NCI-H187 (cell line): Measurements from ENCODE around the gene SPATA21.

ENCODE experiments used
- DNase-seq, 2 experiments: peaks; one replicate each; lab custom pipeline; 2025; lab: John Stamatoyannopoulos, UW

Gene SPATA21

DNA sequence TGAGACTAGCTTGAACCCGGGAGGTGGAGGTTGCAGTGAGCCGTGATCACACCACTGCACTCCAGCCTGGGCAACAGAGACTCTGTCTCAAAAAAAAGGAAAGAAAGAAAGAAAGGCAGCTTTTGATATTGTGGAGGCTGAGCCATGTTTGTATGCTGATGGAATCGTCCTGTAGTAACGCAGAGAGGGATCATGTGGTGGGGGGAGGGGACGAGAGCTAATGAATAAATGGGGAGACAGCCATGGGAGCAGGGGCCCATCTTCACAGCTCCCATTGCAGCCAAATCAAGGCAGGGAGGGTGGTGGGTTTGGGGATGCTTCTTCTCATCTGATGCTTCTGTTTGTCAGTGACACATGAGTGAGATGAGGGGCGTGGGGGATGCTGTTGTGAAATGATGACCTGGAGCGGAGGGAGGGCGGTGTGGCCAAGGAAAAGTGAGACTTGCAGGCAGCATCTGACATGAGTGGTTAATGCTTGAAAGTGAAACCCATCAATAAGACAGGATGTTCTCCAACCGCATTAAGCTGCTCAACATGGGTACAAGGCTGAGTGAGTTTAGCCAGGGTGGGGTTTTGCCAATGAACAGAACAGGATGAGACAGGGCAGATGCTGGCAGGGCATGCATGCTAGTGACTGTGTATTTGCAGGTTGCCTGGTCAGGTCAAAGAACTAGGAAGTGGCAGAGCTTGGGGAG lies 16.7 kb downstream of the SPATA21 start:
- no peak for DNase-seq

DNA sequence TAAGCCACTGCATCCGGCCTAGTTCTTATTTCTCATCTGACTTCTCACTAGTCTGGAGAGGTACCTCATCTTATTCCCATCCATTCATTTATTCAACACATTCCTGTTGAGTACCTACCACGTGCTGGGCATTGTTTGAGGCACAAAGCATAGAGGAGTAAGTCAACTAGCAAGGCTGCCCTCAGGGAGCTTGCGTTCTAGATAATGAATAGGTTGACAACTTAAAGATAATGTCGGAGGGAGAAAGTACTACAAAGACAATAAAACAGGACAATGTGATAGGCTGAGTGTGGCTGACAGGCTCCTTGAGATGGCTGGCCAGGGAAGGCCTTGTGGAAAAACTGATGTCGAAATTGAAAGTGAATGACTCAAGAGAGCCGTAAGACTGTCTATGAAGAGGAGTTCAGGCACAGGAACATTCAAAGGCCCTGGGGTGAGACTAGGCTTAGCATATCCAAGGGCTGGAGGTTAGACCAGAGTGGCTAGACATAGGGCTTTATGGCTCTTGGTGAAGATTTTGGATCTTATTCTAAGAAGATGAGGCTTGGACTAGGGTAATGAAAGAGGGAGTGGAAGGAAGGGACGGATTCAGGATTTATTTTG lies 18.3 kb downstream of the SPATA21 start:
- DNase-seq, result no peak

DNA sequence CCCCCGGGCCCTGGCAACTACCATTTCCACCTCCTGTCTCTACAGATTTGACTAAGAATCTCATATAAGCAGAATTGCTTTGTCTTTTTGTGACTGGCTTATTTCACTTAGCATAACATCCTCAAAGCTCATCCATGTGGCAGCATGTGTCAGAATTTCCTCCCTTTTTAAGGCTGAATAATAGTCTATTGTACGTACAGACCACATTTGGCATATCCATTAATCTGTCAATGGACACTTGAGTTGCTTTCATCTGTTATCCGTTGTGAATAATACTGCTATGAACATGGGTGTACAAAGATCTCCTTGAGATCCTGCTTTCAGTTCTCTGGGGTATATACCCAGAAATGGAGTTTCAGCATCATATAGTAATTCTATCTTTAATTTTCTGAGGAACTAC lies 24.0 kb downstream of the SPATA21 start:
- no peak for DNase-seq

DNA sequence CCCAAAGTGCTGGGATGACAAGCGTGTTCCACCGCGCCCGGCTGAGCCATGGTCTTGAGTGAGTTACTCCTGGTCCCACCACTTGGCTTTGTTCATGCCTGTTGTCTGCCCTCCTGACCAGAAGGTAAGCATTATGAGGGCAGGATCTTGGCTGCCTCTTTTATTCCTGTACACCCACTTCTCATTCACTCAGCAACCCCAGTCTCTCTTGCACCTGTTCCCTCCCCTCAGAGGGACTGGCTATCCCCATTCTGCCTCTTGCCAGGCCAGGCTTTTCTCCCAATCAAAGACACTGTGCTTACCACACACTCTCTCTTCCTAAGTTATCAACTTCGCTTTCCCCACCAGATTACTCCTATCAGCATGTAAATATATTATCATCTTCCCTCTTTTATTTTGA lies 26.4 kb downstream of the SPATA21 start:
- no peak for DNase-seq

- DNase-seq, result no peak
These were observed 27.6 kb downstream of the SPATA21 start for GRCh38 chr1:16409536-16410152.

GRCh38 chr1:16406868-16407267 lies 30.4 kb downstream of the SPATA21 start:
- no peak for DNase-seq

GRCh38 chr1:16405441-16405840 lies 31.8 kb downstream of the SPATA21 start:
- DNase-seq, result no peak

- DNase-seq, result no peak
These were observed 34.5 kb downstream of the SPATA21 start for GRCh38 chr1:16402742-16403141.

DNA sequence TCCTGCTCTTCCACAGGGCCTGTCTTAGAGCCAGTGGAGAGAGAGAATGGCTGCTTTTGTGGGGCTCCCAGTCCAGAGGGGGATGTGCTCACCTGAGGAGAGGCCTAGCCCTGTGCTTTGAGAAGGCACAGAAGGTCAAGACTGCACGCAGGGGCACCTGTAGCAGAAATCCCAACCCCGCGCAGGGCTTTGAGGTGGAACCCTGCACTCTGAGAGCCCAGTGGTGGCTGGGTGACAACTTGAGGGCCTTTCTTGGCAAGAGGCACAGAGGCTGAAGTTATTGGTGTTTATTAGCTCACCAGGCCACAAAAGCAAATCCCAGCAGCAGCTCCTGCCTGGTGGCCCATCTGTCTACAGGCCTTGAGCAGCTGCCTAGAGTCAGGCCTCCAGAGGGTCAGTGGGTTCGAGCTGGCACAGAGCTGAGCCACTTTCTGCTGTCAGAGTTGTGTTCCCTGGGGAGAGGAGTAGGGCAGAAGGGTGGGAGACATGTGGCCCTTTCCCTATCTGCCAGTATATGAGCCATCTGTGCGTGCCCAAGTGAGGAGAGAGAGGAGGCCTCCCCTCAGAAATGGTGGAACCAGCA lies 38.8 kb downstream of the SPATA21 start:
- no peak for DNase-seq

GRCh38 chr1:16397120-16397519 lies 40.1 kb downstream of the SPATA21 start:
- DNase-seq, result no peak

DNA sequence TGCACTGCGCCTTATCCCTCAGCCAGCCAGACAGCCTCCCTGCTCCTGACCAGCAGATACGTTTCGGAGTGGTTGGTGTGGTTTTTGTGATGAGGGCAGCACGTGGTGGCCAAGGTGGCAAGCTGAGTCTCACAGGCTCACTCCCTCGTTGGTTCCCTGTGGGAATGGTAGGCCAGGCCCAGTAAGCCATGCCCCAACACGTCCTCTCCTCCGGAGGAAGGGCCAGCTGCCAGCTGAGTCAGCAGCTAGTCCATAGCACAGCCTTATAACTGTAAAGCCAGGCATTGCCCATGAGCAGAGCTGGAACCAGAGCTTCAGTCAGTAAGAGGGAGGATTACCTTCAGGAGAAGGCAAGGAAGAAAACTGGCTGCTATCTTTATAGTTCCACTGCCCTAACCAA lies 40.6 kb downstream of the SPATA21 start:
- no peak for DNase-seq

GRCh38 chr1:16394977-16395376 lies 42.2 kb downstream of the SPATA21 start:
- DNase-seq, result no peak

- no peak for DNase-seq
These were observed 43.4 kb downstream of the SPATA21 start for GRCh38 chr1:16393570-16394521.

GRCh38 chr1:16392740-16393569 lies 44.3 kb downstream of the SPATA21 start:
- no peak for DNase-seq

DNA sequence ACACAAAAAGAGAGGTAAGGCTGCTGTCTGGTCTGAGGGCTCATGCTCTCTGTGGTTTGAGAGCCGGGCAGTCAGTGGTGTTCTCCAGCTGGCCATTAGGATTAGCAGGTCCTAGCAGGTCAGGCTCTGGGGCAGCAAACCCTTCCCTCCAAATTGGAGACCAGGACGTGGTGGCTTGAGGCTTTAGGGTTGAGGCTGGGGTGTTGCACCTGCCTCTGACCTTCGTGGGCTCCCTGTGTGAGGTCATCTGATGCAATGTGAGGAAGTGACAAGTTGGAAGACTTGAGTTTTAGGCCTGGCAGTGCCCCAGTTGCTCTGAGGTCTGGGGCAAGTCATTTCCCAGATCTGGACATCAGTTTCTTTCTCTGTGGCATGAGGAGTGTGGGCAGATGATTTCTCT lies 45.8 kb downstream of the SPATA21 start:
- DNase-seq, result no peak

DNA sequence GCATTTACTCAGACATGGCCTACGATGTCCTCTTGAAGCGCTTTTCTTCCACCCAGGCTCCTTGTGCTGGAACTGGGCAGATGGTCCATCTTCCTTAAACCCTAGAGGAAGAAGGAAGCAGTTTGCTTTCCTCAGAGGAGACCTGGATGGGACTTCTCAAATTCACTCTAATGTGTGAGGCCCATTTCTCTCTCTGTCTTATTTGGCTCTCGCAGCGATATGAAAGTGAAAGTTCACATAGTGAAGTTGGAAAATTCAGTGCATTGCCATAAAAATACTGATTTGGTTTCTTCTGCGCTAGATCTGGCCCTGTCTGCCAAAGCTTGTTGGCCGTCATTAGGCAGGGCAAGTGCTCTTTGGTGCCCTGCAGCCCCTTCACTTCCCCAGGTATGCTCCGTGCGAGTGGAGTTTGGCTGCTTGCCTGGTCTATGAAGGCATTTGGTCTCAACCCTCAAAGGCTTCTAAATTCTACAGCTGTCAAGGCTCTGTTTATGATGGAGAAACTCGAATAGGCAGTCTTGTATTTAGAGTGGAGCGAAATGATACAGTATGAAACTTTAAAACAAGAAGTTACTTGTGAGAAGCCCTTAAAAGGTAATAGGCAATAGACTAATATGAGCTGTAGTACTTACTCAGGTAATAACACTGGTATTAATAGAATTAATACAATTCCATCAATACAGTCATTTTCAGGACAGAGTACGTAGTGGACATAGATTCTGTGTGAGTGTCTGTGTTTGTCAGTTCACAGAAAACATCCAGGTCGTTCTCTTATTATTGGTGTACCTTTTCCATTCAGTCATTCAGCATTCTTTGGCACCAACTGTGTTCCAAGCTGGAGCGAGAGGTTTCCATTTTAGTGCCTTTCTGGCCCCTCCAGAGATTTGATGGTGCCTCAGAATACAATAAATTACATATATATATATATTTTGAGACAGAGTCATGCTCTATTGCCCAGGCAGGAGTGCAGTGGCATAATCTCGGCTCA lies 49.7 kb downstream of the SPATA21 start:
- DNase-seq, result no peak

GRCh38 chr1:16386454-16387113 lies 50.6 kb downstream of the SPATA21 start:
- no peak for DNase-seq

DNA sequence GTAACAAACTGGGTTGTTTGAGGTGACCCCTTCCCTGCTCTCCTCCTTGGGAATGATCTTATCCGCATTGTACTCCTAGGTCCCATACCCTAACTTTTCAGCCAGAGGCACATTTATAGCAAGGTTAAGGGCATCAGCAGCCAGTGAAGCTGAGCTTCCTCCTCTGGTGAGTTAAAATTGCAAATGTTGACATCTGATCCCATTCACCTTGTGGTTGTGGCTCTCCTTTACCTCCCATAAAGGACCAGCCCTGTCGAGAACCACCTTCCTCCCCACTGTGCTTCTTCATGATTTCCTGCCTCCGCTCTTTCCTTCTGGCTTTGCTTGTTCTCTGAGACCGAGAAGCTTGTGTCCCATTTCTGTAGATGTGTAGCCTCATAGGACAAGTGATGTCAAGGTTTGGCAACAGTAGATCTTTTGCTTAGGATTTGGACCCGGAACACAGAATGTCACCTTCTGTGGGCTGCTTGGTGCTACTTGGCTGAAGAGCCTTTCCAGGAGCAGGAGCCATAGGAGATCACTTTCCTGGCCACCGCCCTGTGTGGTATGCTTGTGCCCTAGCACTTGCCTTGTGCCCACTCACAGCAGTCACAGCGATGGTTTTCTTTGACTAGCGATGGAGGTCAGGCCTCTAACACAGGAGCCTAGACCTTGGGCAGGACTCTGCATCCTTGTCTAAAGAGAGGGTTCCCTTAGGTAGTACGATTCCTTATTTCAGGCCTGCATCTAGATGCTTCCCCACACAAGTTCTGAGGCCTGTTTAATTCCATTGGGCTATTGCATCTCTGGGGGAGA lies 51.4 kb downstream of the SPATA21 start:
- no peak for DNase-seq

DNA sequence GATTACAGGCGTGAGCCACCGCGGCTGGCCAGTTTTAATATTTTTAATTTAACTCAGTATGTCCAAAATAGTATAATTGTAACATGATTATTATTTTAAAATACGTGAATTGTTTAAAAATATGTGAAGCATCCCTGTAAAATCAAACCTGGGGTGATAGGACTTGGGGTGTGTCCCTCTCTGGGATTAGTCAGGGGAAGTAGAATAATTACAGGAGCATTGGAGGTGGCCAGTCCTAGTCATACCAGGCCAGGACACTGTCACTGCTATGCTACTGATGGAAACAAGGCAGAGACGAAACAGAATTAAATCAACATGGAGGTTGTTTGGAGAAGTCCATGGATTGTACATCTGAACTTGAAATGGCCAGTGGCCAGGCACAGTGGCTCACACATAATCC lies 53.3 kb downstream of the SPATA21 start:
- no peak for DNase-seq
